H1 (cell line): Measurements from ENCODE around the gene LAMA3. TPM values are rescaled to one million over a fixed set of nuclear protein-coding genes. Genes with fewer than 3 reads are reported as not detected.

Experiments
- CREB1 ChIP-seq: IDR thresholded peaks from 2 replicates; pipeline ENCODE4 v1.6.1; 2012; ENCODE audit warnings: inconsistent platforms
- NANOG ChIP-seq: IDR thresholded peaks from 2 replicates; pipeline ENCODE4 v1.6.1; 2011; ENCODE audit warnings: low read length, low read depth, mild to moderate bottlenecking, inconsistent platforms; ENCODE audit not compliant: insufficient read depth, poor library complexity, severe bottlenecking
- PHF8 ChIP-seq: fragments of 200-600 bp; sonication (generic); conservative IDR thresholded peaks from 2 replicates; pipeline ENCODE4 v1.7.1; 2012; ENCODE audit warnings: low read depth, mild to moderate bottlenecking, inconsistent platforms, low read length, moderate library complexity
- polyA plus RNA-seq, 7 experiments: library from polyadenylated mRNA; depleted of rRNA in 3 of 7; stranded (reverse) in 5 of 7; unstranded in 2 of 7; fragments of >200 nt in 5 of 7; fragments of 200-250 nt in 2 of 7; gene quantifications; 1 replicate in 5 of 7; 2 replicates in 1 of 7; 4 replicates in 1 of 7; pipeline versions ENCODE4 v1.2.1 to v1.2.3, GENCODE V29; 2011 to 2013; ENCODE audit warnings: missing spikeins in 2 of 7, mixed read lengths in 2 of 7
- total RNA-seq: library from RNA; stranded (reverse); fragmentation: NEBNext Ultra II Directional; extraction: Animal tissue kit (Norgen Biotek cat#: 25700); gene quantifications from 2 replicates; pipeline ENCODE4 v1.2.1, GENCODE V29; 2021

LAMA3 gene
- total and polyA plus RNA-seq, 2 of the 8 experiments (the other 6 are each of a cell fraction or from before 2014, with no cell fraction given): 0.76 to 5.0 TPM

DNA sequence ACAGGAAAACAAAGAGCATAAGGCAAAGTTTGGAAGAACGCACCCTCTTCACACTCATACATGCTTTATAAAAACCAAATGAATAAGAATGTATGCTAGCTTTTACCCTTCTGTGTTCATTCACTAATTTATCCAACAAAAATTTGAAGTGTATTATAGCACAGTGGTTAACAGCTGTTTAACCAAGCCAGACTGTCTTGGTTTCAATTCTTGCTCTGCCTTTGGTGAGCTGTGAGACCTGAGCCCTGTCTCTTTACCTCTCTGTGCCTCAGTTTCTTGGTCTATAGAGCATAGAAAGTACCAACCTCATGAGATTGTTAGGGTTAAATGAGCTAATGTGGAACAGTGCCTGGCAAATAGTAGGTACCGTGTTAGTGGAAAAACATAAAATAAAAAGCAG lies 220.8 kb downstream of the LAMA3 start (continued):
- TF ChIP-seq NANOG (no peak), CREB1 (no peak), PHF8 (no peak)
